Measurements from ENCODE around the gene UCN3.

GRCh38 chr10:5390607-5391205 is 25.9 kb downstream of the UCN3 start:
- TF ChIP-seq EZH2 (IDR thresholded peaks at IDR 0.05; ENCODE audit: insufficient read depth, poor library complexity, severe bottlenecking), result no peak
- no peak for TF ChIP-seq EZH2phosphoT487 (IDR thresholded peaks at IDR 0.05; ENCODE audit: insufficient read depth, low read depth)

All from GM23248 (cell line).